ENCODE data around the gene GLMN. TPM values are rescaled to one million over a fixed set of nuclear protein-coding genes. Genes with fewer than 3 reads are reported as not detected.
"Not testable (repeated sequence)": the region's sequence is repeated elsewhere in the genome, so short reads cannot be mapped to it uniquely, and the experiment has no call there.

The GLMN gene
- total RNA-seq, 1 donor from 2014 or later: 13.5 TPM

GRCh38 chr1:92273039-92273438, 25.7 kb downstream of the GLMN start:
- FAIRE-seq (no peak), DNase-seq (ENCODE audit: low read depth) (no peak)
- Histone ChIP-seq H3K9ac (ENCODE audit: low read length) (no peak overlapping the region), H4K20me1 (ENCODE audit: insufficient read depth, low read length) (no peaks in the 10 kb centered on the region), H3K4me3 (ENCODE audit: insufficient read depth, low read depth, low read length) (no peak overlapping the region), H3K27me3 (ENCODE audit: insufficient read depth, low read length) (no peaks in the 10 kb centered on the region), H3K4me2 (ENCODE audit: low read length) (no peak overlapping the region), H3K36me3 (ENCODE audit: insufficient read depth, low read length) (peaks cover 6% of the 10 kb centered on the region), H3K9me3 (ENCODE audit: insufficient read depth, low read depth, low read length) (no peaks in the 10 kb centered on the region), H3K4me1 (ENCODE audit: insufficient read depth, low read length) (peaks cover 10% of the 10 kb centered on the region), H3K27ac (ENCODE audit: low read depth, low read length) (no peak overlapping the region), H3K79me2 (ENCODE audit: insufficient read depth, low read length) (no peaks in the 10 kb centered on the region), H2AFZ (ENCODE audit: low read depth, low read length) (no peak overlapping the region)
- H3K27ac Mint-ChIP-seq (ENCODE audit: unreplicated experiment): no peak overlapping the region
- no peak overlapping the region for H3K4me3 Mint-ChIP-seq (ENCODE audit: unreplicated experiment)
- no peak for TF ChIP-seq EZH2 (IDR thresholded peaks at IDR 0.05; ENCODE audit: insufficient read depth, low read length)
- TF ChIP-seq, protein P1, sequence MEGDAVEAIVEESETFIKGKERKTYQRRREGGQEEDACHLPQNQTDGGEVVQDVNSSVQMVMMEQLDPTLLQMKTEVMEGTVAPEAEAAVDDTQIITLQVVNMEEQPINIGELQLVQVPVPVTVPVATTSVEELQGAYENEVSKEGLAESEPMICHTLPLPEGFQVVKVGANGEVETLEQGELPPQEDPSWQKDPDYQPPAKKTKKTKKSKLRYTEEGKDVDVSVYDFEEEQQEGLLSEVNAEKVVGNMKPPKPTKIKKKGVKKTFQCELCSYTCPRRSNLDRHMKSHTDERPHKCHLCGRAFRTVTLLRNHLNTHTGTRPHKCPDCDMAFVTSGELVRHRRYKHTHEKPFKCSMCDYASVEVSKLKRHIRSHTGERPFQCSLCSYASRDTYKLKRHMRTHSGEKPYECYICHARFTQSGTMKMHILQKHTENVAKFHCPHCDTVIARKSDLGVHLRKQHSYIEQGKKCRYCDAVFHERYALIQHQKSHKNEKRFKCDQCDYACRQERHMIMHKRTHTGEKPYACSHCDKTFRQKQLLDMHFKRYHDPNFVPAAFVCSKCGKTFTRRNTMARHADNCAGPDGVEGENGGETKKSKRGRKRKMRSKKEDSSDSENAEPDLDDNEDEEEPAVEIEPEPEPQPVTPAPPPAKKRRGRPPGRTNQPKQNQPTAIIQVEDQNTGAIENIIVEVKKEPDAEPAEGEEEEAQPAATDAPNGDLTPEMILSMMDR (IDR thresholded peaks at IDR 0.05; ENCODE audit: insufficient read depth, low read depth, low read length): no peak
- peaks cover 17% of the 10 kb centered on the region for H3K36me3 Mint-ChIP-seq (ENCODE audit: low read depth, unreplicated experiment)
- no peaks in the 10 kb centered on the region for H3K27me3 Mint-ChIP-seq (ENCODE audit: low read depth, unreplicated experiment)
- peaks cover 1% of the 10 kb centered on the region for H3K9me3 Mint-ChIP-seq (ENCODE audit: unreplicated experiment)
- peaks cover 8% of the 10 kb centered on the region for H3K4me1 Mint-ChIP-seq (ENCODE audit: low read depth, unreplicated experiment)

GRCh38 chr1:92262516-92262915, 36.3 kb downstream of the GLMN start:
- Mint-ChIP-seq H3K9me3 (ENCODE audit: unreplicated experiment) (no peaks in the 10 kb centered on the region), H3K27me3 (ENCODE audit: low read depth, unreplicated experiment) (no peaks in the 10 kb centered on the region), H3K4me3 (ENCODE audit: unreplicated experiment) (no peak overlapping the region), H3K27ac (ENCODE audit: unreplicated experiment) (no peak overlapping the region), H3K36me3 (ENCODE audit: low read depth, unreplicated experiment) (peaks cover 15% of the 10 kb centered on the region), H3K4me1 (ENCODE audit: low read depth, unreplicated experiment) (peaks cover 1% of the 10 kb centered on the region)
- Histone ChIP-seq H3K79me2 (ENCODE audit: insufficient read depth, low read length) (no peaks in the 10 kb centered on the region), H3K4me1 (ENCODE audit: insufficient read depth, low read length) (no peaks in the 10 kb centered on the region), H3K27me3 (ENCODE audit: insufficient read depth, low read length) (no peaks in the 10 kb centered on the region), H3K9me3 (ENCODE audit: insufficient read depth, low read depth, low read length) (no peaks in the 10 kb centered on the region), H3K27ac (ENCODE audit: low read depth, low read length) (no peak overlapping the region), H3K4me3 (ENCODE audit: insufficient read depth, low read depth, low read length) (no peak overlapping the region), H3K9ac (ENCODE audit: low read length) (no peak overlapping the region), H2AFZ (ENCODE audit: low read depth, low read length) (no peak overlapping the region), H3K4me2 (ENCODE audit: low read length) (no peak overlapping the region), H4K20me1 (ENCODE audit: insufficient read depth, low read length) (no peaks in the 10 kb centered on the region), H3K36me3 (ENCODE audit: insufficient read depth, low read length) (peaks cover 22% of the 10 kb centered on the region)
- TF ChIP-seq, protein P1 (IDR thresholded peaks at IDR 0.05; ENCODE audit: insufficient read depth, low read depth, low read length): no peak
- TF ChIP-seq EZH2 (IDR thresholded peaks at IDR 0.05; ENCODE audit: insufficient read depth, low read length): no peak
- FAIRE-seq: no peak
- DNase-seq (ENCODE audit: low read depth): no peak

- Mint-ChIP-seq H3K27ac (ENCODE audit: unreplicated experiment) (no peak overlapping the region), H3K36me3 (ENCODE audit: low read depth, unreplicated experiment) (peaks cover 26% of the 10 kb centered on the region), H3K27me3 (ENCODE audit: low read depth, unreplicated experiment) (no peaks in the 10 kb centered on the region), H3K4me3 (ENCODE audit: unreplicated experiment) (no peak overlapping the region), H3K9me3 (ENCODE audit: unreplicated experiment) (peaks cover 3% of the 10 kb centered on the region), H3K4me1 (ENCODE audit: low read depth, unreplicated experiment) (peaks cover 1% of the 10 kb centered on the region)
- FAIRE-seq (no peak), DNase-seq (ENCODE audit: low read depth) (peak; percentile 6)
- H2AFZ ChIP-seq (ENCODE audit: low read depth, low read length): no peak overlapping the region
- no peak overlapping the region for H3K27ac ChIP-seq (ENCODE audit: low read depth, low read length)
- no peaks in the 10 kb centered on the region for H3K9me3 ChIP-seq (ENCODE audit: insufficient read depth, low read depth, low read length)
- no peak overlapping the region for H3K4me2 ChIP-seq (ENCODE audit: low read length)
- H3K4me1 ChIP-seq (ENCODE audit: insufficient read depth, low read length): no peaks in the 10 kb centered on the region
- H3K79me2 ChIP-seq (ENCODE audit: insufficient read depth, low read length): no peaks in the 10 kb centered on the region
- peaks cover 15% of the 10 kb centered on the region for H3K36me3 ChIP-seq (ENCODE audit: insufficient read depth, low read length)
- H3K4me3 ChIP-seq (ENCODE audit: insufficient read depth, low read depth, low read length): no peak overlapping the region
- H3K9ac ChIP-seq (ENCODE audit: low read length): no peak overlapping the region
- H4K20me1 ChIP-seq (ENCODE audit: insufficient read depth, low read length): no peaks in the 10 kb centered on the region
- TF ChIP-seq, protein P1 (IDR thresholded peaks at IDR 0.05; ENCODE audit: insufficient read depth, low read depth, low read length): no peak
- no peak for TF ChIP-seq EZH2 (IDR thresholded peaks at IDR 0.05; ENCODE audit: insufficient read depth, low read length)
- no peaks in the 10 kb centered on the region for H3K27me3 ChIP-seq (ENCODE audit: insufficient read depth, low read length)
Measured at GRCh38 chr1:92259350-92259749, 39.4 kb downstream of the GLMN start.

- not testable (repeated sequence) for H3K27me3 ChIP-seq (ENCODE audit: insufficient read depth, low read length); FAIRE-seq; H3K4me1 ChIP-seq (ENCODE audit: insufficient read depth, low read length); H3K36me3 ChIP-seq (ENCODE audit: insufficient read depth, low read length); H3K4me1 Mint-ChIP-seq (ENCODE audit: low read depth, unreplicated experiment); DNase-seq (ENCODE audit: low read depth); H3K27me3 Mint-ChIP-seq (ENCODE audit: low read depth, unreplicated experiment); H3K9me3 ChIP-seq (ENCODE audit: insufficient read depth, low read depth, low read length); H3K27ac ChIP-seq (ENCODE audit: low read depth, low read length); H3K79me2 ChIP-seq (ENCODE audit: insufficient read depth, low read length); H2AFZ ChIP-seq (ENCODE audit: low read depth, low read length); H4K20me1 ChIP-seq (ENCODE audit: insufficient read depth, low read length); H3K9me3 Mint-ChIP-seq (ENCODE audit: unreplicated experiment); H3K4me3 ChIP-seq (ENCODE audit: insufficient read depth, low read depth, low read length); H3K4me2 ChIP-seq (ENCODE audit: low read length); H3K9ac ChIP-seq (ENCODE audit: low read length); H3K4me3 Mint-ChIP-seq (ENCODE audit: unreplicated experiment); H3K27ac Mint-ChIP-seq (ENCODE audit: unreplicated experiment)
- peaks cover 26% of the 10 kb centered on the region for H3K36me3 Mint-ChIP-seq (ENCODE audit: low read depth, unreplicated experiment)
Measured at GRCh38 chr1:92254714-92255113, 44.1 kb downstream of the GLMN start.
